Hypothalamus (tissue), 51 donors: ENCODE results near the gene MARK2.

Source experiments
- DNase-seq, 51 donors: peaks; one replicate each; lab custom pipeline; 2025; lab: John Stamatoyannopoulos, UW

Gene MARK2

DNA sequence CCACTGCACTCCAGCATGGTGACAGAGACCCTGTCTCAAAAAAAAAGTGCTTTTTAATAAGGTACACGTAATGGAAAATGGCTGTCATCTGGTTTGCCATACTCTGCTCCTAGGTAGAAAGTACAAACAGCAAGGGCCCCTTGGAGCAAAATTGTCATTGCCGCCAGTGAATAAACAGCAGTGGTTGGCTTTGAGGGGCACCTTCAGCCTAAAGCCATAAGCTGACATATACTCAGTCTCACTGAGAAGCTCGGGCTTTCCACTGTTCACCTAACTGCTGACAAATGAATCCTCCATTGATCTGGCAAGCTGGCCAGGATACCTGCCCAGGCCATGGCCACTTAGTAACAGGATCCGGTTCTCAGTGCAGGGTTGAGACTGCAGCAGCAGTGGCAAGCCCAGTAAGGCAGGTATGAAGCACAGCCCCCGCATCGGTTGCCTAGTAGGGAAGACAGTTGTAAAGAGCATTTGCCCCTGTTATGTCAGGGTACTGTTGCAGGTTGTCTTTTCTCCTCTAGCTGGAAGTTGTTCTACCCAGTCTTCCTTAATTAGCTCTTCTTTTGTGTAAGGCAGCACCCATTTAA lies 38.8 kb downstream of the MARK2 start:
- DNase-seq = peak in 1 of 51 donors; percentile 31

DNA sequence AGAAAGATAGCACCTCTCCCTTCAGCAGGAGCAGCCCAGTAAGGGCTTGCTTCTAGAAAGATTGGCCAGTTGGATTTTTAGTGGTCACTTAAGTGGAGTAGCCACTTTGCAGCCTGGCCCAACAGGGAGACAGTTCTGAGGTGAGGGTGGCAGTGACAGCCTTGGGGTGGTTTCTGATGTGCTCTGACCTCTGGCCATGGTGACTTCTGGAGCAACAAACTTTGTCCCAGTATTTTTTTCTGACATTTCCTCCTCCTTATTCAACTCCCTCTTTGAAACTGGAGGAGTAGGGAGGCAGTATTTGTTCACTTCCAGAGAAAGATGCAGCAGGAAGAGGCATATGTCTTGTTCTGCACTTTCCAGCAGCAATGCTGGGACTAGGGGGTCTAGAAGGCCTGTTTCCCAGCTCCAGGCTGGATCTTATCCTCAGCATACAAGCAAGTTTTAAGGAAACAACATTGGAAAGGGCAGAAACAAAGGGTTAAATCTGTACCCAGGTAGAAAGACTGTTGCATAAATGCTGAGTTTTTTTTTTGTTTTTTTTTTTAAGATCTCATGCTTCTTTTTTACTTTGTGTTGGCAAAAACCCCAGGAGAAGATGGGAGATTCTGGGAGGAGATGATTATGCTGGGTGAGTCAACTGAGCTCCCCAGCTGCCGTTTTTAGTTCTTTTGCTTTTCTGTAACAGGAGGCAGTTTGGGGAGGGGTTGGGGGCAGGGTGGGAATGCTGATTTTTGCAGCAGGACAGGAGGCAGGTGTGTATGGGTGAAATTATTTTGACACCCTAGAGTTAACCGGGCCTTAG lies 40.9 kb downstream of the MARK2 start:
- peak in 1 of 51 donors; percentile 64 for DNase-seq

DNA sequence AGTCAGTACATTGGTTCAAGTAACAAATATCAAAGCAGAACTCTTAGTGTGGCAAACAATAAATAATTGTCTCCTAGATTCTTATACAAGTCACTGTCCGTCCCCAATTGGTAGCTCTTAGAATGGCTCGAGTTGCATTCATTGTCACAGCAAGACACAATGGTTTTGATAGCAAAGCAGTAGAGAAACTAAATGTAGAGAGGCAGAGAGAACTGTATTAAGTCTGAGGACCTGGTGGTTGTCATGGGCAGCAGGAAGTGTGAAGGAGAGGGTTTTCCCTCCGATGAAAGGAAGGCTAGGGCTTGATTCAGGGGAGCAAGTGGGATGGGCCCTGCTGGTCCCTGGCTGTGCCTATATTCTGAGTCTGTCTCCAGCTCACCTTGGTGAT lies 41.5 kb downstream of the MARK2 start:
- DNase-seq = no peak

DNA sequence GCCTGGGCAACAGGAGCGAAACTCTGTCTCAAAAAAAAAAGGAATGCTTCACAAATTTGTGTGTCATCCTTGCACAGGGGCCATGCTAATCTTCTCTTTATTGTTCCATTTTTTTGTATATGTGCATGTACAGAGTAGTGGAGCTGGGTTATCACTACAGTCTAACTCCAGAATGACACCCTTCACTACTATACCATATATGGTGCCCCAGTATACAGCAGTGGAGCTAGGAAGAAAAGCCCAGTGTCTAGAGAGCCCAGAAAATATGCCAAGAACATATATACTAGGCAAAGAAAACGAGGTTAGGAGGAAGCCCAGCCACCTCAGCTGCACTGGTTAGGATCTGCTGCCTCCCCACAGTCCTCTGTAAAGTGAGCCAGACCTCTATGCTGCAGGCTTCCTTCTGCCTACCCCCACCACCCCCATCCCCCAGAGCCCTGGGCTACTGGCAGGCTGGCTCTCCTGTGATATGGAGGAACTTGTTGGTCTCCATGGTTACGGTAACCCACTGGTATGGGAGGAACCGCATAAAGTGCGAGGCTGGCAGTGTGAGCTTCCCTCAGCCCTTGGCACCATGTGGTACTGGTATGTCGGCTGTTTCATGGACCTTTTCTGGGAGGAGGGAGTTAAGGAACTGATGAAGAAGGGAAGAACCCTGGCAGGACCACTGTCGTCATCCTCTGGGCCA lies 43.8 kb downstream of the MARK2 start:
- peak in 10 of 51 donors; percentile 16 to 34 (median 24) for DNase-seq

DNA sequence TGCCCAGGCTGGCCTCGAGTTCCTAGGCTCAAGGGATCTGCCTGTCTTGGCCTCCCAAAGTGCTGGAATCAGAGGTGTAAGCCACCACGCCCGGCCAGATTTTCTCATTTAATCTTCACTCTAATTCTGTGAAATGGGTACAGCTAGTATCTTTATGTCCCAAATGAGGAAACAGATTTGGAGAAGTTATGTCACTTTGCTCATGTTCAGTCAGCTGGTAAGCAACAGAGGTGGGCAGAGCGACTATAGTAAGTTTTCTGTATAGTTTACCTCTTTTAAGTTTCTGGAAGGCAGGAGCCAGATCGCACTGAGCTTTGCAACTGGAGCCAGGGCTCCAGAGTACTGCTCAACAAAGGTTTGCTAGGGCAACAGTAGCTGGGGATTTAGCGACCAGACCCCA lies 44.9 kb downstream of the MARK2 start:
- no peak for DNase-seq

DNA sequence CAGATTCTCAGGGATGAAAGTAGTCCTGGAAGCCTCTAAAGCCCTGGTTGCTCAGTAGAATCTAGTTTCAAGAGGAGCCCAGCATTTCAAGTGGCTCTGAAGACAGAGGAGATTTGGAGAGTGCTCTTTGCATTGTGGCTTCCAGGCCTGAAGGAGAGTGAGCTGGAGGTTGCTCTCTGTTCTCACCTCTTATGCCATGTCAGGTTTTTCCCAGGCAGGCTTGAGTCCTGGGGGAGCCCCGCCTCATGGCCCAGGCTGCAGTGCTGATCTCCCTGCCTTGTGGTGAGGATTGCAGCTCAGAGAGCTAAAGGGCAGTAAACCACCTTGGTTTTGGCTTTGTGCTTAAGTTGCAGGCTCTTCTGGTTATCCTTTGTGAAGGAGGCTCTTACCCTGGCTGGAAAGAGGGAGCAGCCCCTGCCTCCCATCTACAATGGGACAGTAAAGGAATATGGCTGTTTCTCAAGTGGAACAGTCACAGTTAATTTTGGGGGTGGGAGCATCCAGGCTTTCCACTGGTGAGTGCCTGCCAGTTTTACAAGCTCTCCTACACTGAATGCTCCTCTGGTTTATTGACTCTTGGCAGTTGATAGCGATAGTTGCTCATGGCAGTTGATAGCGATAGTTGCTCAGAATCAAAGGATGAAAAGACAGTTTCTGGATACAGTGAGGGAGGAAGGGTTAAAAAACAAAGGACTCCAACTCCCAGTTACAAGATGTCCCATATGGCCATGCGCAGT lies 45.5 kb downstream of the MARK2 start:
- DNase-seq = no peak

DNA sequence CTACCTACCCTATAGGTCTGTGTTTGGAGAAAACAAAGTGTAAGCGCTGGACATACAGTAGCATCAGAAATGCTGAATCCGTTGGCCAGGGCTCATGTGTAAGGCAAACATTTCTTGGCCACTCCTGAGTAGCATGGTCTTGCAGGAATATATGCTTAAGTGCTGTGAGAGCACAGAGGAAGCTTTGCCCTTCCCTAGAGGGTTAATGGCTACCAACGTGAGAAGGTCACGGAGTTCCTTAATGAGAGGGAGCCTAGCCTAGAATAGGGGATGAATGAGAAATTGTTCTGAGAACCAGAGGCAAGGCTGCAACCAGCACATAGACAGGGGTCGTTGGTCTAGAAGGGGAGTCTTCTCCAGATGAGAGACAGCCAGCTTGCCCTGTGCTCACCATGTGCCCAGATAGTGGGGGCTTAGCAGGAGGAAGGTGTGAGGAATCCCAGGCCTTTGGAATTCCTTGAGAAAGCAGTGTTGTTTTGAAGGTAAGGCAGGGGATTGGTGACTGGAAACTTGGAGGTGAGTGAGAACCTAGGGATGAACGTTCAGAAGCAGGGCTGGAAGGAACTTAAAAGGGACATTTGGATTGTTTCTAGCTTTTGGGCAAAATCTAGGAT lies 48.6 kb downstream of the MARK2 start:
- no peak for DNase-seq

DNA sequence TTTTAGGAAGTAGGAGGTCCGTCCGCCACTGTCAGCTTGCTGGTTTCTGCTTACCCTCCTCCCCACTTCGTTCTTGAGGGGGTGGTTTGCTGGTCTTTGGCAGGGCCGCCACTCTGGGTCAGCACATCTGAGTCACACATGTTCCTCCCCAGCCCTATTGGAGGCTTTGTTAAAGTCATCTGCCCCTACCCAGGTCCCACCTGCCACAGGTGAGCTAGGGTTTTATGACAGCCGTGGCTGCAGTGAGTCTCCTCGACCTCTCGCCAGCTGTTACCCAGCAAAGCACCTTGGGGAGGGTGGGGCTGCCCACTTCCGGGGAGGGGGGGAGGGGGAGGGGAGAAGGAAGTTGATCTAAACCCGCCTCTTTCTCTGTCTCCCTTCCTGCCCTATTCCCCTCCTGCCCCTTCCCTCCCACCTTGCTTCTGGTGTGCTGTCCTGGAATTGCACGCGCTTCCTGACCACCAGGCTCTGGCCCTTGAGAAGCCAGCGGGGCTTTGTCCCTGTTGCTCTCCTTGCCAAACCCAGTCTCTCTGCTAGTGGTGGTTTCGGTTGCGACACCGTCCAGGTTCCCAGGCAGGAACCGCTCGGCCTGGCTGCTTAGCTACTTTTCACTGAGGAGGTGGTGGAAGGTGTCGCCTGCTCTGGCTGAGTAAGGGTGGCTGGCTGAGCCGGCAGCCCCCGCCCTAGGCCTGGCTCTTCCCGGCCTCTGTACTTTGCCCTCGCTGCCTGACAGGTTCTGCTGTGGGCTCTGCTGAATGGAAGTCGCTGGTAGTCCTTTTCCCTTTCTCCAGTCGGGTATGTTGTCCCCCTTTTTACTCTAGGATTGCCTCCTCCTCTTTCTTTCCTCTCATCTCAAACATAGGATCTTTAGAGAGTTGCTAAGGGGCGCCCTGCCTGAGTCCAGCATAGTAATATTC lies 49.5 kb downstream of the MARK2 start:
- peak in 11 of 51 donors; percentile 14 to 58 (median 32) for DNase-seq

DNA sequence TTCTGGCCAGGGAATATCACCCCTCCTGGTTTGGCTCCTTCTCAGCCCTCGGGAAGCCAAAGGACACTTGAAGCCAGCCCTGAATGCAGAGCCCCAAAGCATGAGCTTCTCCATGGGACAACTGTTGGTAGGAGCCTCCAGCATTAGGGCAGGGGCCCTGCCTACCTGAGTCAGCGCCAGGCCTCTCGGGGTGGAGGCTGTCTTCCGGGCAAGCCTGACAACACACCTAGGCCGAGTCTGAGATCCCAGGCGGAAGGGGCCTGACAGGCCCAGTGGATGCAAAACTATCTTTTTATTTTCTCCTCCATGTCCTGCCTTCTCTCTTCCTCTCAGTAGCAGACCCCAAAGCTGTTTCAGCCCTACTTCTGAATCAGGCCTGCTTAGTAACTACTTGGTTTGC lies 50.4 kb downstream of the MARK2 start:
- DNase-seq = no peak

DNA sequence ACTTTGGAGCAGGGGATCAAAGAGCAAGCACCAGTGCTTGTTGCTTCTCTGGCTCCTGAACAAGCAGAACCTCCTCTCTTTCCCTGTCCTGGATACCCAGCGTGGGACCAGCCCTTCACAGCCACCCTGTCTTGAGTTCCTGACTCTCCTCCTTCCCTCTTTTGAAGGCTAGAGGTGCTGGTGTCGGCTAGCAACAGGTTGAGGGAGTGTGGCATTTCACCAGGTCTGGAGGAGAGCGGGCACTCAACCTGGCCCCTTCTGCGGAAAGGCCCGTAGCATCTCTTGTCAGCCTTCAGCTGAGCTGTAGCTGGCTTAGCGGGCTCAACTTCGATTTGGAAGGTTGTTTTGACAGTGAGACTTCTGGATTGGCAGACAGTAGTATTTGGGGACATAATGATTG lies 51.5 kb downstream of the MARK2 start:
- DNase-seq = no peak

DNA sequence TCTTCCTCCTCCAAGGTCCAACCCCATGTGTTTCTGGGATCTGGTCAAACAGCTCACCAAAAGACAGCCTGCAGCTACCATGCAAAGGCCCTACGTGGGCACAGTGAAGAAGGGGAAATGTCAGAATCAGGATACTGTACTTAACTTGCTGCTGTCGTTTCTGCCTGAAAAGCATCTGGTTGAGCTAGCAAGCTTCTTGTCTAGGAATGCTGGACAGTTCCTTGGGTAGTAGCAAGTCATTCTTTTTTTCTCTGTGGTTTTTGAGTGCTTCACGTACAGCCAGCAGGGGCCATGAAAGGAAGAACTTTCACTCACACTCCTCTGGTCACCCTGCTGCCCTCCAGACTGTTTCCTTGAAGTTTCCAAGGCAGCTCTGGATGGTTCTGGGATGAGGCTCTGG lies 53.3 kb downstream of the MARK2 start:
- no peak for DNase-seq

DNA sequence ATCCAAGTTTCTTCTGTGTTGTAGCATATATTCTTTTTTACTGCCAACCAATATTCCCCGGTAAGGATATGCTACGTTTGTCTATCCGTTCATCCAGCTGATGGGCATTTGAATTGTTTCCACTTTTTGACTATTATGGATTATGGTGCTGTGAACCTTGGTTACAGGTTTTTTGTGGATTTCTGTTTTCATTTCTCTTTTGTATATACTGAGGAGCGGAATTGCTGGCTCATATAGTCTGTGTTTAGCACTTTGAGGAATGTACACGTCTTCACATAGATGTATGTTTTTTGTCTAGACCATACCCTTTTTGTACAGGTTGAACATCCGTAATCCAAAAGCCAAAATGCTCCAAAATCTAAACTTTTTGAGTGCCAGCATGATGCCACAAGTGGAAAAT lies 54.4 kb downstream of the MARK2 start:
- DNase-seq = no peak

DNA sequence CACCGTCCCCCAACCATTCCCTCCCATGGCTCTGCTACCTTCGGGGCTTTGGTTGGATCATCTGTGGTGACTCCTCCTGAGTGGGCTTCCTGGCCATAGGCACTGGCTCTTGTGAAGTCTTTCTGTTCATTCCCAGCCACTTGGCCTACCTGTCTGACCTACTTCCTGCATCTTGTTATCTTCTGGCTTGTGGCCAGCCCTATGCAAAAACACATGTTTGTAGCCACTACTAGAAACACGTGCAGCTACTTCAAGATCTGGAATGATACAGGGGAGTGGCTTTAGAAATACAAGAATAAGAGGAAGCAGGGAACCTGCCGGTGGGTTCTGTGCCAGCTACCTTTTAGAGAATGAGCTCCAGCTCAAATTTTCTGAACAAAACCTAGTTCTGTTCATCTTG lies 57.2 kb downstream of the MARK2 start:
- DNase-seq = no peak

DNA sequence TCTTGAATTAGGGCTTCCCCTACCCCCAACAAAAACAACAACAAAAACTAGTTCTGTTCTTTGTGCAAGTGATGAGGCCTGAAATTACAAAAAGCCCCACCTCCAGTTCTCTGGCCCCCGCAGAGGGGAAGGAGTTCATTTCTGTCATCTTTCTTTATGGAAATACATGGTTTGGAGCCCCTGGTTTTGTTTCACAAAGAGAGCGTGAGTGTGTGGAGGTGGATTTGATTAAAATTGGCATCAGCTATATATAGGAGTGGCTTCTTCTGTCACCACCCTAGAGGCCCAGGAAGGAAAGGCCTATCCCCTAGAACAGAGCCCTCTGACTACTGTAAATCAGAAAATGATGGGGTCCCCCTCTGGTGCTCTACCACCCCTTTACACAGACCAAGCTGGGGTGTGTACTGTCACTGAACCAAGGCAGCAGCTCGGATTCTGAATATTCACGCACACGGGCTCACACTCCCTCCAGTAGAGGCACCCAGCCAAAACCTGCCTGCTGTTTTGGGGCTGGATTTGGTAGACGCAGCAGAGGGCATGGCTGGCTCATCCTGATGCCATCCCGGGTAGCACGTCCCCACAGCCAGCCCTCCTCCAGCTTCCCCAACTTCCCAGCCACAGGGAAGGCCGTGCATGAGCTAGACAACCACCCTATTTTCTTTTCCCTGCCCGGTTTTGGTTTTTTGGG lies 58.7 kb downstream of the MARK2 start:
- DNase-seq = peak in 2 of 51 donors; percentile 31 to 69

DNA sequence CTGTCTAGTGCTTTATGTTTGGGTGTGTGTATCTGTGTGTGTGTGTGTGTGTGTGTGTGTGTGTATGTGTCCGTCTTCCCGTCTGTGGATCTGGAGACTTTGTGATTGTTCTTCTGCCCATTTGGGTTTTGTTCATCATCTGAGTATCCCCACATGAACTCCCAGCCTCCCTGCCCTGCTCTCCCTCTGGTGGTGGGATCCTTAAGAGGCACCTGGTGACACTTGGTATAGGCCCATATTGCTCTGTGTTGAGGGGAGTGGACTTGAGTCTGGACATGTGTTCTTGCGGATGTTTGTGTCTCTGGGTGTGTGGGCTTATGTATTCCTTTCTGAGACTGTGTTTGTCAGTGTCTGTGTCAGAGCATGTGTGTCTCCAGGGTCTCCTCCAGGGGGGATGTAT lies 62.8 kb downstream of the MARK2 start:
- no peak for DNase-seq

DNA sequence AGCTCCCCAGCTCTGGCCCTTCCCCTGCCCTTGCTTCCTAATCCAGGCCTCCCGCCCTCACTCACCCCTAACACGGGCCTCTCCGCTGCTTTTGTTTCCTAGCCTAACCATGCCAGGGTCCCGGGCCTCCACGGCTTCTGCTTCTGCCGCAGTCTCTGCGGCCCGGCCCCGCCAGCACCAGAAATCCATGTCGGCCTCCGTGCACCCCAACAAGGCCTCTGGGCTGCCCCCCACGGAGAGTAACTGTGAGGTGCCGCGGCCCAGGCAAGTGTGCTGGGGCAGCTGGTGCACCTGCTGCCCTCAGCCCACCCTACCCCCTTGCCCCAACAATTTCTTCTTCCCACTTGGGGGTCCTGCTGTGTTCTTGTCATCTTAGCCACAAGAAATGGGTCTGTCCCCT lies 65.0 kb downstream of the MARK2 start:
- DNase-seq = no peak

DNA sequence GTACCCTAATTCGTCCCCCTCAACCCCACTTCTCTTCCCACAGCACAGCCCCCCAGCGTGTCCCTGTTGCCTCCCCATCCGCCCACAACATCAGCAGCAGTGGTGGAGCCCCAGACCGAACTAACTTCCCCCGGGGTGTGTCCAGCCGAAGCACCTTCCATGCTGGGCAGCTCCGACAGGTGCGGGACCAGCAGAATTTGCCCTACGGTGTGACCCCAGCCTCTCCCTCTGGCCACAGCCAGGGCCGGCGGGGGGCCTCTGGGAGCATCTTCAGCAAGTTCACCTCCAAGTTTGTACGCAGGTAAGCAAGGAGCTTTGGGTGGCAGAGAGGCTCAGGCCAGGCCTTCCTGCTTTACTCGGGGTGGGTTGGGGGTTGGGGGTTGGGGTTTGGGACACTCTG lies 65.8 kb downstream of the MARK2 start:
- no peak for DNase-seq

DNA sequence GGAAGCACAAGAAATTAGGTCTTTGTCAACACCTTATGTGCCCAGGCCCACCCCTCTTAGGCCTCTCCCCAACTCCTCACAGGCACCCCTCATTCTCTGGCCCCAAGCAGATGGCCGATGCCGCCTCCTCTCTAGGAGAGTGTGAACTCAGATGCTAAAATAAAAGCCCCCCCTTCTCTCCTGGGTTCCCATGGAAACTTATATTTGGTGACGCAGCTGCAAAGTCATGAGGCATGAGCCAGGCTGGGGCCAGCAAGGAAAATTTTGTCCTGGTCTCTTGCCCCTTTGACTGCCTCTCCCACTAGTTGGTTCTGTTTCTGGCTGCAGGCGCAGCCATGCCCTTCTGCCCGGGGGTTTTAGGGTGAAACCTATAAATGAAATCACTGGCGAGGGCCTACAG lies 66.3 kb downstream of the MARK2 start:
- peak in 6 of 51 donors; percentile 17 to 69 (median 29) for DNase-seq

DNA sequence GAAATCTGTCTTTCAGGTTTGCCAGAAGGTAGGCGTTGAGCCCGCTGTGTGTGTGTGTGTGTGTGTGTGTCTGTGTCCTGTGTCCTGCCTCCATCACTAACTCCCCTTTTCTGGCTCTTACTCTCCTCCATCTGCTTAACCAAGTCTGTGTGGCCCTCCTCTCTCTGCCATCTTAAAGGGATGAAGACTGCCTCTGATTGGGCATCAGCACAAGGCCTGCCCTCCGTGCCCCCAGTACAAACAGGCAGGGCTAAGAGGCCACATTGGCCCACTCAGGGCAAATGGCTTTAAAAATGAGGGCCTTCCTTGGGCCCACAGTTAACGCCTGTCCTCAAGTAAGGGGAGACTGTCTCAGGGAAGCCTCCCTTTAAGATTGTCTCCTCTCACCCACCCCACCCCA lies 67.2 kb downstream of the MARK2 start:
- no peak for DNase-seq
